ENCODE data around the gene CIART.

DNA sequence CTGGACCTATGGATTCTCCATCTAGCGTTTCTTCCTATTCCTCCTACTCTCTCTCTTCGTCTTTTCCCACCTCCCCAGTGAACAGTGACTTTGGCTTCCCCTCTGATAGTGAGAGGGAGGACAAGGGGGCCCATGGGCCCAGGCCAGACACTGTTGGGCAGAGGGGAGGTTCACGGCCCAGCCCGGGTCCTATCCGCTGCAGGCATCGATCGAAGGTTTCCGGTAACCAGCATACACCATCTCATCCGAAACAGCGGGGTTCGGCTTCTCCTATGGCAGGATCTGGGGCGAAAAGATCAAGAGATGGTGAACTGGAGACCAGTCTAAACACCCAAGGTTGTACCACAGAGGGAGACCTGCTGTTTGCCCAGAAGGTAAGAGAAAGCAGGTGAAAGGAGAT is 906 bp downstream of the CIART start:
- TF ChIP-seq EZH2 (IDR thresholded peaks at IDR 0.05; ENCODE audit: borderline replicate concordance) (no peak), CTCF (IDR thresholded peaks at IDR 0.05; ENCODE audit: poor library complexity) (no peak), EZH2phosphoT487 (IDR thresholded peaks at IDR 0.05; ENCODE audit: low read depth, severe bottlenecking, unreplicated experiment) (no peak)

All from hepatocyte (in vitro differentiated cells).